Hindlimb muscle (tissue), 1 donor: ENCODE measurements around the gene DNAJC12. TPM values are rescaled to one million over a fixed set of nuclear protein-coding genes. Genes with fewer than 3 reads are reported as not detected.
"Not testable (repeated sequence)": the region's sequence is repeated elsewhere in the genome, so short reads cannot be mapped to it uniquely, and the experiment has no call there.

Experiments
- DNase-seq: peaks from one replicate; pipeline ENCODE4 v3.0.0-alpha.2; 2013
- polyA plus RNA-seq: library from polyadenylated mRNA; unstranded; fragments of 120-200 nt; gene quantifications from one replicate; pipeline ENCODE4 v1.2.1, GENCODE V29; 2013; ENCODE audit not compliant: insufficient read length

The DNAJC12 gene
- 7.1 TPM for polyA plus RNA-seq

- peak; percentile 63 for DNase-seq
These were observed at the start of gene DNAJC12 for GRCh38 chr10:67837541-67838314. Gene DNAJC12, minus strand, starts transcription at chr10:67838188. Its CDS starts 177 bp downstream, at chr10:67838011.

- DNase-seq: peak; percentile 83
These were observed 47.1 kb upstream of the DNAJC12 start for GRCh38 chr10:67884842-67885670.

DNA sequence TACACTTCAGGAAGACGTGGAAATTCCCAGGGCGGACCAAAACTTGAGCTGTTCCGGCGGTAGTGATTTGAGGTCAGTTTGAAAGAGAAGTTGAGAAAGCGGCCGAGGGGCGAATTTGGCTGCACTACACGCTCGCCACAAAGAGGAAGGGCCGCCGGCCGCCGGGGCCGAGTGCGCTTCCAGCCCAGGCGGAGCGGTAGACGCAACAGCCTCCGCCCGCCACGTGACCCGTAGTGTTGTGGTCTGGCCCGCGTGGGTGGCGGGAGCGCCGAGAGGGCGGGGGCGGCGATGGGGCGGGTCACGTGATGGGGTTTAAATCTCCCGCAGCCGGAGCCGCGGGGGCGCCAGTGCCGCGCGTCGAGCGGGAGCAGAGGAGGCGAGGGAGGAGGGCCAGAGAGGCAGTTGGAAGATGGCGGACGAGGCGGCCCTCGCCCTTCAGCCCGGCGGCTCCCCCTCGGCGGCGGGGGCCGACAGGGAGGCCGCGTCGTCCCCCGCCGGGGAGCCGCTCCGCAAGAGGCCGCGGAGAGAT, 46.4 kb upstream of the DNAJC12 start, which contains the start of gene SIRT1:
SIRT1 (plus strand) TSS at position 344 of the 529 bp plus-strand sequence; CDS start at position 410, 66 bp downstream.
- peak; percentile 95 for DNase-seq

GRCh38 chr10:67883710-67884312, 45.8 kb upstream of the DNAJC12 start:
- DNase-seq: peak; percentile 67

- DNase-seq: no peak
These were observed 40.1 kb upstream of the DNAJC12 start for GRCh38 chr10:67878133-67878532.

- DNase-seq: not testable (repeated sequence)
These were observed 39.4 kb upstream of the DNAJC12 start for GRCh38 chr10:67877421-67877820.

DNA sequence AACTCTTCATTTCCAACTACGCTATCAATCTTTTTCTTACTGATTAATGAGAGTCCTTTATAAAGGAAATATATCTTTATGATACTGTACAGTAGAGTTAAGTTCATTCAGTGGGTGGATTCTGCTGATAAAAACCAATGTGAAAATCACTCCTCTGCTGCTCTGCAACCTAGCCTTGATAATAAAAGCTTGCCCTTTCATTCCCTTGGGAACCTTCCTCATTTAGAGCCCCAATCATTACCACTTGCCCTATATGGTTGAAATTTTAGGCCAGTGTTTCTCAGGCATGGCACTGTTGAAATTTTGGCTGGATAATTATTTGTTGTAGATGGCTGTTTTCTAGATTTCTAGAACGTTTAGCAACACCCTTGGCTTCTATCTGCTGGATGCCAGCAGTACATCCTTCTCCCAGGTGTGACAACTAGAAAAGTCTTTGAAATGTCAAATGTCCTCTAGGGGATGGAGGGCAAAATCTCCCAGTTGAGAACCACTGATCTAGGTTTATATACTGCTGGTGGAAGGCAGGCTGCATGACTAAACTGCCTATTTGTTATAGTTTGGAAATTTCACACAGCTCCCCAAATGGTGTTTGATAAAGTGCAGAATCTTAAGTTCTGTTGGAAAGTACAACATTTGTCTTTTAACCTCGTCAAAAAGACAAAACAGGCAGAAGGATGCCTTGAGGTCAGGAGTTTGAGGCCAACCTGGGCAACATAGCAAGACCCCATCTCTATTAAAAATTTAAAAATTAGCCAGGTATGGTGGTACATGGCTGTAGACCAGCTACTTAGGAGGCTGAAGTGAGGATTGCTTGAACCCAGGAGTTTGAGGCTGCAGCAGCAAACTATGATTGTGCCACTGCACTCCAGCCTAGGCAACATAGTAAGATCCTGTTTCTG, 37.6 kb upstream of the DNAJC12 start:
- no peak for DNase-seq

DNA sequence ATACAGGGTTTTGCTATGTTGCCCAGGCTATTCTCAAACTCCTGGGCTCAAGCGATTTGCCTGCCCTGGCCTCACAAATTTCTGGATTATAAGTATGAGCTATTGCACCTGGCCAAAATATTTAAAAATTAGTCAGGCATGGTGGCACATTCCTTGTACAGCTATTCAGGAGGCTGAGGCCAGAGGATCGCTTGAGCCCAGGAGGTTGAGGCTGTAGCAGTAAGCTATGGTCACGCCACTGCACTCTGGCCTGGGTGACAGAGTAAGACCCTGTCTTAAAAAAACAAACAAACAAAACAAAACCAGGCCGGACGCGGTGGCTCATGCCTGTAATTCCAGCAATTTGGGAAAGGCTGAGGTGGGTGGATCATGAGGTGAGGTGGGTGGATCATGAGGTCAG, 32.0 kb upstream of the DNAJC12 start:
- DNase-seq: no peak

DNA sequence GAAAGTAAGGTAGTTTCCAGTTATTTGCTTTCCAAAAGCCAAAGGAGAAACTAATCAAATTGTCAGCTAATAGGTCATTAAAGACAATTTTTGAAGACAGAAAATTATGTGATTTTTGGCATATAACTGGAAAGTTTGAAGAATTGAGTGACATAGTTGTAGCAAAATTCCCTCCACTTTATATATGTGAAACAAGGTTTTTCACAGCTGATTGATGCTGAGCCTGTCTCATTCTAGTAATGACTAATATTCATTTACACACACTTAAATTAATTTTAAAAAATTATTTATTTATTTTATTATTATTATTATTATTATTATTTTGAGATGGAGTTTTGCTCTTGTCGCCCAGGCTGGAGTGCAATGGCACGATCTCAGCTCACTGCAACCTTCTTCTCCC, 30.1 kb upstream of the DNAJC12 start:
- DNase-seq: no peak

- DNase-seq: no peak
These were observed 26.8 kb upstream of the DNAJC12 start for GRCh38 chr10:67864607-67865371.

GRCh38 chr10:67863094-67863493, 25.1 kb upstream of the DNAJC12 start:
- no peak for DNase-seq

DNA sequence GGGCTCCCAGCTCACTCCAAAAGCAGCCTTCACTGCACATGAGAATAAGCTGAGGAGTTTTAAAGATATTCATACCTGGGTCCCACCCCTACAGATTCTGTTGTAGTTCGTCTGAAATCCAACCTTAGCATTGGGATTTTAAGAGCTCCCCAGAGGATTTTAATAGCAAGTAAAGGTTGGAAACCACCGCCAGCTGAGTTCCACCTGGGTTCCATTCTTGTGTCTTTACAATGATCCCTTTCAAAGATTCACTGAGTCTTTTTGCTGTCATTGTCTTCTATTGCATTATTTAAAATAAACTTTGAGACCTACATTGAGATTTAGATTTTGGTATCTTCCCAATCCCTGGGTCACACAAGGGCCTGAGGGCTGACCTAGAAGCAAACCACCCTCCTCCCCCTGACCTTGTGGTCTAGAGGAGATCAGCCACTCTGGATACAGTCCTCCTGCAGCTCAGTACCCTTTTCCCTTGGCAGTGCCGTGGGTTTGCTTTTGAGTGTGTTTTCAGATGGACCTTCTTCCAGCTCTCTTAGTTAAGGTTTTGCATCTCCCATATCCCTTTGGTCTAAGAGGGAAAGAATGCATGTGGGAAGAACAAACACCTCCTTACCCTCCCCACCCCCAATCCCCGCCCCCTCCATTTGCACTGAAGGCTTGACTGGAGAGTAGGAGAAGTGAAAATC, 23.9 kb upstream of the DNAJC12 start:
- no peak for DNase-seq

DNA sequence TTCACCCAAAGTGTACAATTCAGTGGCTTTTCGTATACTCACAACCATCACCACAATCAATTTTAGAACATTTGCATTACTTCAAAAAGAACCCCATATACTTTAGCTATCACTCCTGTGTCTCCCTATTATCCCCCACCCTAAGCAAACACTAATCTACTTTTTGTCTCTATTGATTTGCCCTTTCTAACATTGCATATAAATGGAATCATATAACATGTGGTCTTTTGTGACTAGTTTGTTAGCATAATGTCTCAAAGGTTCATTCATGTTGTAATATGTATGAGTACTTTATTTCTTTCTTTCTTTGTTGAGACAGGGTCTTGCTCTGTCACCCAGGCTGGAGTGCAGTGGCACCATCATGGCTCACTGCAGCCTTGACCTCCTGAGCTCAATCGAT, 21.0 kb upstream of the DNAJC12 start:
- no peak for DNase-seq

GRCh38 chr10:67853512-67853911, 15.5 kb upstream of the DNAJC12 start:
- DNase-seq: no peak

DNA sequence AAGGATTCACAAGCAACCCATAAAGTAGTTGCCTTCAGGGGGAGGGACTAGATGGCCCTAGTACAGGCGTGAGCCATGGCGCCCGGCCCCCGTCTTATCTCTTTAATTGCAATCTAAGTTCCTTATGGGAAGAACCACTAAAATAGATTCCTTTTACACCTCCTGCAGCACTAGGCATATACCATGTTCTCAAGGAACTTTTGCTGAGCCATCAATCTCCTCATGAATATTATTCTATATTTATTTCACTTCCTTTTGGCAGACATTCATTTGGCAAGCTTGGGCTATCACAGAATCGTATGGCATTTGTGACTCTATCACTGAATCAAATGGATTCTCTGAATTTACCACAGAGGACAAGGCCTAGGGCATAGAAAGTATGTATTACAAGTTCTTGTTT, 14.8 kb upstream of the DNAJC12 start:
- no peak for DNase-seq

DNA sequence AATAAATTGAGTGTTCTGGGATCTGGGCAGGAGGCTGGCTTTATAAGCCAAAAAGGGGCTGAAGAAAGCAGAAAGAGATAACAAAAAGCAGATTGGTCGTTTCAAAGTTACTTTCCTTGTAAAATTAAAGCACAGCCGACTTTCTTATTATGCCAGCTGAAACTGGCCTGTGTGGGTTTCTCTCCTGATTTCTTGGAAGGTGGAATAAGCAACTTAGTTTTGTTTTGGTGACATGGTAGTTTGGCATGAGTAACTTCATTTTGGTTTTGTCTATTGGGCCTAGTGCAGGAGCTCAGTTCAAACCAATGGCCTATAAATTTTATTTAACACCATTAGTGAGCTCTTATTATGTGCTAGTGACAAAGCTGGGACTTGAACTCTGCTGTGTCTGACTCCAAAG, 13.2 kb upstream of the DNAJC12 start:
- no peak for DNase-seq

- peak; percentile 95 for DNase-seq
These were observed 11.5 kb upstream of the DNAJC12 start for GRCh38 chr10:67849331-67850011.

DNA sequence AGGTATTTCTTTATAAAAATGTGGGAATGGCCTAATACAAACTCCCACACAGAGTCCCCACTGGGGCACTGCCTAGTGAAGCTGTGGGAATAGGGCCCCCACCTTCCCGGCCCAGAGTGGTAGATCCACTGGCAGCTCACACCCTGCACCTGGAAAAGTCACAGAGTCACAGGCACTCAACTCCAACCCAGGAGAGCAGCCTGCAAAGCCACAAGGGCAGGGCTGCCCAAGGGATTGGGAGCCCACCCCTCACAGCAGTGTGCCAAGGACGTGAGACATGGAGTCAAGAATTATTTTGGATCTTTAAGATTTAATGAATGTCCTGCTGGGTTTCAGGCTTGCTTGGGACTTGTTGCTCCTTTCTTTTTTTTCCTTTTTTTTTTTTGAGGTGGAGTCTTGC, 5.3 kb upstream of the DNAJC12 start:
- DNase-seq: no peak

GRCh38 chr10:67841737-67842136, 3.7 kb upstream of the DNAJC12 start:
- DNase-seq: no peak

GRCh38 chr10:67839951-67840350, 2.0 kb upstream of the DNAJC12 start:
- no peak for DNase-seq
